ENCODE measurements around the gene RND2.

Gene RND2

GRCh38 chr17:43006639-43007551 is 18.1 kb upstream of the RND2 start, which contains the start of gene IFI35:
IFI35 (plus strand) TSS chr17:43006784; CDS start chr17:43006948, 164 bp downstream.
- DNase-seq (ENCODE audit: low spot score) = peak; percentile 91

- no peak for DNase-seq (ENCODE audit: low spot score)
These were observed 14.2 kb upstream of the RND2 start for GRCh38 chr17:43010667-43011308.

- DNase-seq (ENCODE audit: low spot score) = no peak
These were observed 13.1 kb upstream of the RND2 start for GRCh38 chr17:43011728-43012472.

- DNase-seq (ENCODE audit: low spot score) = no peak
These were observed 11.7 kb upstream of the RND2 start for GRCh38 chr17:43013296-43013695.

GRCh38 chr17:43014020-43014648 is 10.9 kb upstream of the RND2 start:
- no peak for DNase-seq (ENCODE audit: low spot score)

GRCh38 chr17:43014649-43015542 is 10.1 kb upstream of the RND2 start:
- no peak for DNase-seq (ENCODE audit: low spot score)

GRCh38 chr17:43015579-43015978 is 9.5 kb upstream of the RND2 start:
- no peak for DNase-seq (ENCODE audit: low spot score)

GRCh38 chr17:43016216-43016615 is 8.8 kb upstream of the RND2 start:
- DNase-seq (ENCODE audit: low spot score) = no peak

GRCh38 chr17:43018008-43018853 is 6.8 kb upstream of the RND2 start:
- DNase-seq (ENCODE audit: low spot score) = no peak

GRCh38 chr17:43018932-43019331 is 6.1 kb upstream of the RND2 start:
- no peak for DNase-seq (ENCODE audit: low spot score)

GRCh38 chr17:43019418-43019817 is 5.6 kb upstream of the RND2 start:
- DNase-seq (ENCODE audit: low spot score) = no peak

- no peak for DNase-seq (ENCODE audit: low spot score)
These were observed 4.9 kb upstream of the RND2 start for GRCh38 chr17:43020030-43020621.

GRCh38 chr17:43020789-43021740 is 4.0 kb upstream of the RND2 start:
- no peak for DNase-seq (ENCODE audit: low spot score)

GRCh38 chr17:43021741-43022512 is 3.1 kb upstream of the RND2 start, which contains the start of gene VAT1:
VAT1 (minus strand) TSS chr17:43022385; CDS start chr17:43022322, 63 bp downstream.
- peak; percentile 56 for DNase-seq (ENCODE audit: low spot score)

- DNase-seq (ENCODE audit: low spot score) = no peak
These were observed 243 bp downstream of the RND2 start for GRCh38 chr17:43025290-43025657.

- no peak for DNase-seq (ENCODE audit: low spot score)
These were observed 921 bp downstream of the RND2 start for GRCh38 chr17:43025766-43026537.

- DNase-seq (ENCODE audit: low spot score) = no peak
These were observed 1.6 kb downstream of the RND2 start for GRCh38 chr17:43026595-43026994.

Data from activated CD4-positive, alpha-beta T cell treated with anti-CD3 and anti-CD28 coated beads, Interleukin-2, Interleukin-4, amounts not matched to agents 100 ng/mL and 50 ng/mL, durations not matched to agents 16 hours and 8 hours (primary cell).